PC-3 (cell line): ENCODE measurements around the gene BMP4.

Experiments
- EZH2 ChIP-seq: fragments of 300-600 bp; sonication (generic); IDR thresholded peaks from one replicate; pipeline ENCODE4 v1.6.1; 2017; ENCODE audit warnings: antibody characterized with exemption, mild to moderate bottlenecking, low read length; ENCODE audit not compliant: unreplicated experiment
- EZH2phosphoT487 ChIP-seq: fragments of 300-600 bp; sonication (generic); IDR thresholded peaks from 2 replicates; pipeline ENCODE4 v1.6.1; 2018; ENCODE audit warnings: mild to moderate bottlenecking, antibody characterized with exemption, low read length, borderline replicate concordance
- TF ChIP-seq, protein P1 (sequence below): fragments of 300-600 bp; sonication (generic); conservative IDR thresholded peaks from 2 replicates; pipeline ENCODE4 v1.5.1; 2017; ENCODE audit warnings: antibody characterized with exemption, low read depth, mild to moderate bottlenecking, low read length

DNA sequence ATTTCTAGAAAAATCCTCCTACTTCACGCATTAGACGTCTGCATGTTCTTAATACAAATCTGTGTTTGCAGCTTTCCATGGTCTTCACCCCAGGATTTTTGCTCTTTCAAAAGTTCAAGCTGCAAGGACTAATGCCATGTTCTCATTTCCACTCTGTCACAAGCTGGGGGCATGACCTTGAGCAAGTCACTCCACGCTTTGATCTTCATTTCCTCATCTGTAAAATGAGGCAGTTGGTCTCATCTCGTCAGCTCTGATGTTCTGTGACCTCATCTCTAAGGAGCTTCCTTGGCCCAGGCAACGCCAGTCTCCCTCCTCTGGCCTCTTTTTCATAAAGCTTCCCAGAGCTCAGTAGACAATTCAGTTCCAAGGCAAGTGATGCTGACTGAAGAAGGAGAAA lies 18.8 kb upstream of the BMP4 start:
- TF ChIP-seq EZH2: no peak
- TF ChIP-seq, protein P1, sequence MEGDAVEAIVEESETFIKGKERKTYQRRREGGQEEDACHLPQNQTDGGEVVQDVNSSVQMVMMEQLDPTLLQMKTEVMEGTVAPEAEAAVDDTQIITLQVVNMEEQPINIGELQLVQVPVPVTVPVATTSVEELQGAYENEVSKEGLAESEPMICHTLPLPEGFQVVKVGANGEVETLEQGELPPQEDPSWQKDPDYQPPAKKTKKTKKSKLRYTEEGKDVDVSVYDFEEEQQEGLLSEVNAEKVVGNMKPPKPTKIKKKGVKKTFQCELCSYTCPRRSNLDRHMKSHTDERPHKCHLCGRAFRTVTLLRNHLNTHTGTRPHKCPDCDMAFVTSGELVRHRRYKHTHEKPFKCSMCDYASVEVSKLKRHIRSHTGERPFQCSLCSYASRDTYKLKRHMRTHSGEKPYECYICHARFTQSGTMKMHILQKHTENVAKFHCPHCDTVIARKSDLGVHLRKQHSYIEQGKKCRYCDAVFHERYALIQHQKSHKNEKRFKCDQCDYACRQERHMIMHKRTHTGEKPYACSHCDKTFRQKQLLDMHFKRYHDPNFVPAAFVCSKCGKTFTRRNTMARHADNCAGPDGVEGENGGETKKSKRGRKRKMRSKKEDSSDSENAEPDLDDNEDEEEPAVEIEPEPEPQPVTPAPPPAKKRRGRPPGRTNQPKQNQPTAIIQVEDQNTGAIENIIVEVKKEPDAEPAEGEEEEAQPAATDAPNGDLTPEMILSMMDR: no peak
- no peak for TF ChIP-seq EZH2phosphoT487
